NCI-H82 (cell line): ENCODE results near the gene PKN1.

Experiments
- DNase-seq: peaks from one replicate; lab custom pipeline; 2025; lab: John Stamatoyannopoulos, UW

PKN1 gene

GRCh38 chr19:14515501-14516047 lies 82.5 kb downstream of the PKN1 start:
- DNase-seq = no peak

GRCh38 chr19:14516048-14516534 lies 83.0 kb downstream of the PKN1 start:
- DNase-seq = no peak

GRCh38 chr19:14516746-14517438 lies 83.8 kb downstream of the PKN1 start:
- DNase-seq = peak; percentile 55

GRCh38 chr19:14517446-14517839 lies 84.3 kb downstream of the PKN1 start:
- DNase-seq = peak; percentile 70

GRCh38 chr19:14517840-14518505 lies 84.9 kb downstream of the PKN1 start, which contains the start of gene DNAJB1:
TSS of gene DNAJB1 (minus strand) at chr19:14518397. CDS start at chr19:14518349, 48 bp downstream.
- peak; percentile 80 for DNase-seq

- DNase-seq = no peak
These were observed 86.2 kb downstream of the PKN1 start for GRCh38 chr19:14519245-14519859.

- no peak for DNase-seq
These were observed 86.8 kb downstream of the PKN1 start for GRCh38 chr19:14519860-14520407.

GRCh38 chr19:14520543-14520942 lies 87.4 kb downstream of the PKN1 start:
- DNase-seq = no peak
